ENCODE measurements around the gene TMPRSS3. TPM values are rescaled to one million over a fixed set of nuclear protein-coding genes. Genes with fewer than 3 reads are reported as not detected.

The TMPRSS3 gene
- total RNA-seq, 4 donors from 2014 or later, result not detected

GRCh38 chr21:42377211-42377950, 18.5 kb downstream of the TMPRSS3 start:
- Histone ChIP-seq H3K9me3 (peaks cover 0 to 11% (median 8%) of the 10 kb centered on the region in 4 donors), H3K27me3 (peaks cover 0 to 40% (median 0%) of the 10 kb centered on the region in 4 donors), H3K4me1 (no peaks in the 10 kb centered on the region), H3K36me3 (no peaks in the 10 kb centered on the region), H3K4me3 (no peak overlapping the region), H3K27ac (replicated peaks in 1 of 4) (no peak overlapping the region)
- intact Hi-C loops (cut with DNase I), result no loop called here
- 89% methylated on average over 15 of the region's 24 CpGs for WGBS
- no peak for DNase-seq (ENCODE audit: extremely low spot score)
- TF ChIP-seq POLR2AphosphoS5 (IDR thresholded peaks at IDR 0.05), result no peak
- TF ChIP-seq POLR2A (IDR thresholded peaks at IDR 0.05; ENCODE audit: low read depth), result no peak
- TF ChIP-seq EP300 (IDR thresholded peaks at IDR 0.05), result no peak
- TF ChIP-seq CTCF (IDR thresholded peaks at IDR 0.05), result no peak

GRCh38 chr21:42376338-42376982, 19.4 kb downstream of the TMPRSS3 start:
- H3K27me3 ChIP-seq, result peaks cover 0 to 40% (median 0%) of the 10 kb centered on the region in 4 donors
- TF ChIP-seq EP300 (IDR thresholded peaks at IDR 0.05) (no peak), CTCF (IDR thresholded peaks at IDR 0.05) (no peak), POLR2A (IDR thresholded peaks at IDR 0.05; ENCODE audit: low read depth) (no peak), POLR2AphosphoS5 (IDR thresholded peaks at IDR 0.05) (no peak)
- 80% methylated on average over 29 of the region's 32 CpGs for WGBS
- intact Hi-C loops (cut with DNase I), result no loop called here
- no peaks in the 10 kb centered on the region for H3K36me3 ChIP-seq
- H3K9me3 ChIP-seq, result peaks cover 0 to 2% (median 0%) of the 10 kb centered on the region in 4 donors
- DNase-seq (ENCODE audit: extremely low spot score), result no peak
- no peaks in the 10 kb centered on the region for H3K4me1 ChIP-seq
- no peak overlapping the region for H3K4me3 ChIP-seq
- H3K27ac ChIP-seq (replicated peaks in 1 of 4), result no peak overlapping the region

- no peak for TF ChIP-seq POLR2A (IDR thresholded peaks at IDR 0.05; ENCODE audit: low read depth)
- Histone ChIP-seq H3K4me1 (no peaks in the 10 kb centered on the region), H3K27me3 (peaks cover 0 to 44% (median 0%) of the 10 kb centered on the region in 4 donors), H3K36me3 (no peaks in the 10 kb centered on the region), H3K4me3 (no peak overlapping the region), H3K27ac (replicated peaks in 1 of 4) (no peak overlapping the region), H3K9me3 (no peaks in the 10 kb centered on the region)
- WGBS, result no CpG with 5 or more reads among the region's 3 CpGs
- no peak for DNase-seq (ENCODE audit: extremely low spot score)
- intact Hi-C loops (cut with DNase I), result no loop called here
Measured at GRCh38 chr21:42375966-42376337, 19.9 kb downstream of the TMPRSS3 start.

- WGBS, result 100% methylated on average over 1 of the region's 11 CpGs
- Histone ChIP-seq H3K36me3 (no peaks in the 10 kb centered on the region), H3K27ac (replicated peaks in 1 of 4) (no peak overlapping the region), H3K27me3 (peaks cover 0 to 48% (median 0%) of the 10 kb centered on the region in 4 donors), H3K4me3 (no peak overlapping the region), H3K9me3 (no peaks in the 10 kb centered on the region), H3K4me1 (no peaks in the 10 kb centered on the region)
- intact Hi-C loops (cut with DNase I), result no loop called here
- TF ChIP-seq CTCF (IDR thresholded peaks at IDR 0.05) (no peak), POLR2AphosphoS5 (IDR thresholded peaks at IDR 0.05) (no peak), POLR2A (IDR thresholded peaks at IDR 0.05; ENCODE audit: low read depth) (no peak), EP300 (IDR thresholded peaks at IDR 0.05) (no peak)
- DNase-seq (ENCODE audit: extremely low spot score), result no peak
Measured at GRCh38 chr21:42375506-42375905, 20.3 kb downstream of the TMPRSS3 start.

GRCh38 chr21:42374864-42375499, 20.9 kb downstream of the TMPRSS3 start:
- intact Hi-C loops (cut with DNase I), result no loop called here
- 27% methylated on average over 23 of the region's 23 CpGs for WGBS
- Histone ChIP-seq H3K27me3 (peaks cover 0 to 54% (median 0%) of the 10 kb centered on the region in 4 donors), H3K9me3 (no peaks in the 10 kb centered on the region), H3K27ac (replicated peaks in 1 of 4) (no peak overlapping the region), H3K36me3 (no peaks in the 10 kb centered on the region), H3K4me1 (no peaks in the 10 kb centered on the region), H3K4me3 (no peak overlapping the region)
- TF ChIP-seq POLR2A (IDR thresholded peaks at IDR 0.05; ENCODE audit: low read depth) (no peak), CTCF (IDR thresholded peaks at IDR 0.05) (no peak), POLR2AphosphoS5 (IDR thresholded peaks at IDR 0.05) (no peak), EP300 (IDR thresholded peaks at IDR 0.05) (no peak)
- no peak for DNase-seq (ENCODE audit: extremely low spot score)
